OCI-LY3 (cell line): Measurements from ENCODE around the gene FRAT2.

Experiments
- H2AFZ ChIP-seq: fragments of 200-600, 300-600 bp; shearing (Covaris generic); 2 replicates; pipeline ENCODE4 v1.6.0; 2014; ENCODE audit warnings: antibody characterized with exemption, low read depth, low read length
- H3K27ac ChIP-seq: fragments of 200-600, 300-600 bp; sonication (generic); 2 replicates; pipeline ENCODE4 v1.5.1; 2014; ENCODE audit warnings: mild to moderate bottlenecking, low read length, moderate library complexity, mixed read lengths
- H3K27me3 ChIP-seq: fragments of 200-600, 300-600 bp; sonication (generic); 2 replicates; pipeline ENCODE4 v1.6.1; 2014; ENCODE audit warnings: low read depth, low read length, mixed read lengths
- H3K36me3 ChIP-seq: fragments of 200-600, 300-600 bp; sonication (generic); replicated peaks from 2 replicates; pipeline ENCODE3; 2014; ENCODE audit warnings: low read depth, low read length, mixed read lengths
- H3K4me1 ChIP-seq: fragments of 300-600, 200-600 bp; sonication (generic); 2 replicates; pipeline ENCODE4 v1.6.1; 2014; ENCODE audit warnings: low read length, mixed read lengths
- H3K4me2 ChIP-seq: fragments of 200-600, 300-600 bp; sonication (generic); 2 replicates; pipeline ENCODE4 v1.6.1; 2014; ENCODE audit warnings: low read length, mixed read lengths
- H3K4me3 ChIP-seq: fragments of 300-600, 200-600 bp; sonication (generic); 2 replicates; pipeline ENCODE4 v1.5.1; 2014; ENCODE audit warnings: antibody characterized with exemption, mild to moderate bottlenecking, low read length, moderate library complexity
- H3K79me2 ChIP-seq: fragments of 300-600, 200-600 bp; shearing (Covaris generic); 2 replicates; pipeline ENCODE4 v1.6.1; 2014; ENCODE audit warnings: mild to moderate bottlenecking, low read length, mixed read lengths
- H3K9ac ChIP-seq: fragments of 300-600, 200-600 bp; shearing (Covaris generic); 2 replicates; pipeline ENCODE4 v1.6.0; 2014; ENCODE audit warnings: mild to moderate bottlenecking, low read length, moderate library complexity
- H3K9me3 ChIP-seq: fragments of 200-600, 300-600 bp; shearing (Covaris generic); 2 replicates; pipeline ENCODE4 v1.6.1; 2014; ENCODE audit warnings: low read length, mixed read lengths; ENCODE audit not compliant: insufficient read depth
- H4K20me1 ChIP-seq: fragments of 200-600, 300-600 bp; sonication (generic); 2 replicates; pipeline ENCODE4 v1.6.1; 2016; ENCODE audit warnings: low read length, mixed read lengths; ENCODE audit not compliant: insufficient read depth
- EZH2phosphoT487 ChIP-seq: fragments of 200-600 bp; shearing (Covaris generic); IDR thresholded peaks from 2 replicates; pipeline ENCODE4 v1.6.1; 2018; ENCODE audit warnings: antibody characterized with exemption, mixed run types, low read depth
- TF ChIP-seq, protein P1 (sequence below): fragments of 200-600, 300-600 bp; sonication (generic); IDR thresholded peaks from 2 replicates; pipeline ENCODE4 v1.5.1; 2014; ENCODE audit warnings: antibody characterized with exemption, low read length, low read depth

The FRAT2 gene

DNA sequence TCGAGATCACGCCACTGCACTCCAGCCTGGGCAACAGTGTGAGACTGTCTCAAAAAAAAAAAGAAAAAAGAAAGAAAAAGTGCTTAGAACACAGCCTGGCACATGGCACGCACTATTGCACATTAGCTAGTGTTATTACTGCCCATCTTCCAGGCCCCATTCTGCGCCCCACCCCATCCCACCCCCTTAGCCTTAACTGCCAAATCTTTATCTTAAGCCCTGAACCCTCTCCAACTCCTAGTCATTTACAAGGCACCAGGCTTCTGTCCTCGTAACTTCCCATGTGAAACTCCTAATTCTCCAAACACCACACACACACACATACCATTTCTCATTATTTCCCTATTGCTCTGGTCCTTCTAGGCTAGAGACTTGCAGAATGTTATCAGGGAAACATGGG is 4.8 kb downstream of the FRAT2 start:
- H2AFZ ChIP-seq: no peak overlapping the region
- H3K79me2 ChIP-seq: peaks cover 16% of the 10 kb centered on the region
- no peak overlapping the region for H3K27ac ChIP-seq
- H3K4me3 ChIP-seq: no peak overlapping the region
- no peaks in the 10 kb centered on the region for H4K20me1 ChIP-seq
- TF ChIP-seq EZH2phosphoT487: no peak
- TF ChIP-seq, protein P1, sequence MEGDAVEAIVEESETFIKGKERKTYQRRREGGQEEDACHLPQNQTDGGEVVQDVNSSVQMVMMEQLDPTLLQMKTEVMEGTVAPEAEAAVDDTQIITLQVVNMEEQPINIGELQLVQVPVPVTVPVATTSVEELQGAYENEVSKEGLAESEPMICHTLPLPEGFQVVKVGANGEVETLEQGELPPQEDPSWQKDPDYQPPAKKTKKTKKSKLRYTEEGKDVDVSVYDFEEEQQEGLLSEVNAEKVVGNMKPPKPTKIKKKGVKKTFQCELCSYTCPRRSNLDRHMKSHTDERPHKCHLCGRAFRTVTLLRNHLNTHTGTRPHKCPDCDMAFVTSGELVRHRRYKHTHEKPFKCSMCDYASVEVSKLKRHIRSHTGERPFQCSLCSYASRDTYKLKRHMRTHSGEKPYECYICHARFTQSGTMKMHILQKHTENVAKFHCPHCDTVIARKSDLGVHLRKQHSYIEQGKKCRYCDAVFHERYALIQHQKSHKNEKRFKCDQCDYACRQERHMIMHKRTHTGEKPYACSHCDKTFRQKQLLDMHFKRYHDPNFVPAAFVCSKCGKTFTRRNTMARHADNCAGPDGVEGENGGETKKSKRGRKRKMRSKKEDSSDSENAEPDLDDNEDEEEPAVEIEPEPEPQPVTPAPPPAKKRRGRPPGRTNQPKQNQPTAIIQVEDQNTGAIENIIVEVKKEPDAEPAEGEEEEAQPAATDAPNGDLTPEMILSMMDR: no peak
- H3K36me3 ChIP-seq: no peaks in the 10 kb centered on the region
- no peaks in the 10 kb centered on the region for H3K9me3 ChIP-seq
- H3K4me1 ChIP-seq: peaks cover 10% of the 10 kb centered on the region
- no peak overlapping the region for H3K4me2 ChIP-seq
- H3K27me3 ChIP-seq: no peaks in the 10 kb centered on the region
- H3K9ac ChIP-seq: no peak overlapping the region

DNA sequence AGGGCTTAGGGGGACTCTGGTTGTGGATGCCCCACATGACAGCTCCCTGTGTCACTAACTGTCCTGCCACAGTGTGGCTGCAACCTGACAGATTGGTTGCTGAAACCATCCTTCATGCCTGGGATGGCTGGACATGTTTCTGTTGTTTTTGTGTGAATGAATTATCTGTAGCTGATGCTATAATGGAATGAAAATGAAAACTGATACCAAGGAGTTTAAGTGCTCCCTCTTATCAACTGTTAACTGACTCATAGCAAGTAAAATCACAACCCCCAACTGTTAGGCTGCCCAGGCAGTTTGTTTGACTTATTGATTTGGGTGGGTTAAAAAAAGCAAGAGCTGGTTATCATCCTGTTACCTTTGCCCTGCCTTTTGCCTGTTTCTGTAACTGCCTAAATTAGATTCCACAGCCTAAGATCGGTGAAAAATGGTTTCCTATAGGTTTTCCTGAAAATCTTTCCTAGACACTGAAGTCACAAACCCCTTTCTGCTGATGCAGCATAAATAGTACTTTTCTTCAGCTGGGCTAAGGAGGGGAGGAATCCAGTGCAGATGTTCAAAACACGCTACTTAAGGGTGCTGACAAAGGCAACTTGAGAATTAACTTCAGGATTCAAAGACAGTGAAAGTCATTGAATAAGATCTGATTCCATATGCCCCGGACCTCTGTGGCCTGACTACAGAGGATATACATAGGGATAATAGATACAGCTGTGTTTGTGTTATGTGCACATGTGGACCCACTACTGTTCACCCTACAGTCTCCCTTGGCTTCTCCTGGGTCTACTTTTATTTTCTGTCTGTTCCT is 5.7 kb downstream of the FRAT2 start:
- Histone ChIP-seq H3K4me3 (no peak overlapping the region), H3K9me3 (no peaks in the 10 kb centered on the region), H3K4me1 (peaks cover 10% of the 10 kb centered on the region), H3K4me2 (no peak overlapping the region), H3K27ac (no peak overlapping the region), H3K79me2 (peaks cover 15% of the 10 kb centered on the region), H3K9ac (no peak overlapping the region), H3K36me3 (no peaks in the 10 kb centered on the region), H3K27me3 (no peaks in the 10 kb centered on the region), H4K20me1 (no peaks in the 10 kb centered on the region), H2AFZ (no peak overlapping the region)
- TF ChIP-seq, protein P1: no peak

DNA sequence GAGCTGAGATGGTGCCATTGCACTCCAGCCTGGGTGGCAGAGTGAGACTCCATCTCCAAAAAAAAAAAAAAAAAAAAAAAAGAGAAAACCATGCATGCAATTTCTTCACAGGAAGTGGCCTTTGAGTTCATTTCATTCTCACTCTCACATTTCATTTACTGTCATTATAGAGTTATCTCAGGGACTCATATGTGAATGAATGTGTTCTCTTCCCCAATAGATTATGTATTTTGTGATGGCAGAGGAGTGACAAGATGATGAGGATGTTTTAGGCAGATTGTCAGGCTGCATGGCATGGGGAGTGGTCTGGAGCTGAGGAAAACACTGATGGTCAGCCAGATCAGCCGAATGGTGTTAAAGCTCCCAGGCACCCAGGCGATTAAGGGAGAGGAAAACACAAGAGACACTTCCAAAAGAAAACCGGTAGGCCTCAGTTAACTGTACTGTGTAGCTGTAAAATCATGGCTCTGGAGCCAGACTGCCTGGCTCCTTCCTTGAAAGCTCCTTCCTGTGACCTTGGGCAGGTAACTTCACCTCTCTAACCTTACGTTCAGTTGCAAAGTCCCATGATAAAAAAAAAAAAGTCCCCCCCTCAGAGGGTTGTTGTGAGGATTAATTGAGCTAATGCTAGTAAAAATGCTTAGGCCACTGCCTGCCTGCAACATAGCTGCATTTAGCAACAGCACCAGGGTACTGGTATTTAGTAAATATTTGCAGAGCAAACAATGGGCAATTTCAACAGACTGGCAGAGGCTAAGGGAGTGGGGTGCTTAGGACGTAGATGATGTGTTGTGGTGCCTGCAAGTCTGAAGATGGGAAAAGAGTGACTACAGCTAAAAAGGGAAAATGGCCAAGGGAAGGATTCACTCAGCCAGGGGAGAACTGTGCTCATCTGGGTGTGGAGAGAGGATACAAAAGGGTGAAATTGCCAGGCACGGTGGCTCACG is 6.9 kb downstream of the FRAT2 start:
- Histone ChIP-seq H3K4me2 (no peak overlapping the region), H3K9ac (no peak overlapping the region), H3K27ac (no peak overlapping the region), H2AFZ (no peak overlapping the region), H3K79me2 (peaks cover 2% of the 10 kb centered on the region; the same call in 1 of the 2 replicates), H3K9me3 (no peaks in the 10 kb centered on the region), H4K20me1 (no peaks in the 10 kb centered on the region), H3K36me3 (no peaks in the 10 kb centered on the region), H3K4me3 (no peak overlapping the region), H3K4me1 (no peaks in the 10 kb centered on the region), H3K27me3 (no peaks in the 10 kb centered on the region)
- TF ChIP-seq, protein P1: no peak
- no peak for TF ChIP-seq EZH2phosphoT487

DNA sequence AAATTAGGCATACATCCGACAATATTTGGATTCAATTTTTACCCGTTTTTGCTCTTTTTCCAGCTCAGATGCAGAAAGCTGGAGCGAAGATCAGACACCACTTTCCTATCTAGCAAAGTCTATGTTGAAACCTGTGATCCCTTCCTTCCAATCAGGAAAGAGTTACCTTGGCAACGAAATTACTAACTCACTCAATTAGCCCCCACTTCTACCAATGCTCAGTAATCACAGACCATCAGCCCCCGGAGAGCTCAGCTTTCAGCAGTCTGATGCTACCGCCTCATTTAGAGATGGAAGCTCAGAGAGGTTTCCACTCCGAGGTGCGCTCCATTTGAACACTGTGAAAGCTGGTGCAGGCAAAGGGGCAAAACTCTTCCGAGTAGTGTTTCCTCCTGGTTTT is 8.8 kb downstream of the FRAT2 start:
- no peak overlapping the region for H3K9ac ChIP-seq
- no peaks in the 10 kb centered on the region for H4K20me1 ChIP-seq
- no peaks in the 10 kb centered on the region for H3K9me3 ChIP-seq
- no peaks in the 10 kb centered on the region for H3K36me3 ChIP-seq
- no peak overlapping the region for H3K27ac ChIP-seq
- no peaks in the 10 kb centered on the region for H3K79me2 ChIP-seq
- no peaks in the 10 kb centered on the region for H3K27me3 ChIP-seq
- no peak overlapping the region for H3K4me2 ChIP-seq
- H3K4me1 ChIP-seq: no peaks in the 10 kb centered on the region
- H3K4me3 ChIP-seq: no peak overlapping the region
- TF ChIP-seq, protein P1: no peak
- TF ChIP-seq EZH2phosphoT487: no peak
- H2AFZ ChIP-seq: no peak overlapping the region
